ENCODE results near the gene FOXI1. TPM values are rescaled to one million over a fixed set of nuclear protein-coding genes. Genes with fewer than 3 reads are reported as not detected.
"Not testable (repeated sequence)": the region's sequence is repeated elsewhere in the genome, so short reads cannot be mapped to it uniquely, and the experiment has no call there.

The FOXI1 gene
- total RNA-seq, 1 donor = not detected

GRCh38 chr5:170135796-170136490, 30.2 kb downstream of the FOXI1 start:
- no peak overlapping the region for H3K4me3 ChIP-seq (ENCODE audit: low read depth, low read length)
- peak; percentile 39 for DNase-seq (ENCODE audit: low read depth)
- TF ChIP-seq CTCF (IDR thresholded peaks at IDR 0.05; ENCODE audit: insufficient read depth, low read length) = no peak

- no peak for TF ChIP-seq CTCF (IDR thresholded peaks at IDR 0.05; ENCODE audit: insufficient read depth, low read length)
These were observed 30.8 kb downstream of the FOXI1 start for GRCh38 chr5:170136506-170136905.

DNA sequence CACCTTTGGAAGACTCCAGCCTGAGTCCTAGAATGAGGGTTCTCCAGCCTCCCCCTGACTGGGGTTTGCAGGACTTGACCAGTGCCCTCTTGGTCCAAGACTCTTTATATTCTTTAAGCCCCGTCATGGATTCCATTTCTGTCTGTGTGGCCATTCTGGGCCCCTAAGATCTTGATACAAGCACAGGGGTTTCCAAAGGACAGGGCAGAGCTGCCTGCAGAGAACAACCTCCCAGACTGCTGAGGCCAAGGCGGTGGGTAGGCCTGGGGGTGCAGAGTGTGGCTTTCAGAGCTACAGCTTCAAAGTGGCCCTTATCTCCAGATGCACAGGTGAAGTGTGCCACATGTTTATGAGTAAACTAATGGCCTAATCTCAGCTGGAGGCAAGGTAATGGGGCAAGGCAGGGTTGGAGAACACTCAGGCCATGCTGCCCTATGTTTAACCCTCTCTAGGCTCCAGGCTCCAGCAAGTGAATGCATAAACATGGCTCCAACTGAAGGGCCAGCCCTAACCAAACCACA, 32.1 kb downstream of the FOXI1 start:
- no peak for TF ChIP-seq CTCF (IDR thresholded peaks at IDR 0.05; ENCODE audit: insufficient read depth, low read length)
- no peak overlapping the region for H3K4me3 ChIP-seq (ENCODE audit: low read depth, low read length)
- no peak for DNase-seq (ENCODE audit: low read depth)

More at GRCh38 chr5:170136506-170136905, 30.8 kb downstream of the FOXI1 start:
- H3K4me3 ChIP-seq (ENCODE audit: low read depth, low read length) = no peak overlapping the region
- no peak for DNase-seq (ENCODE audit: low read depth)

DNA sequence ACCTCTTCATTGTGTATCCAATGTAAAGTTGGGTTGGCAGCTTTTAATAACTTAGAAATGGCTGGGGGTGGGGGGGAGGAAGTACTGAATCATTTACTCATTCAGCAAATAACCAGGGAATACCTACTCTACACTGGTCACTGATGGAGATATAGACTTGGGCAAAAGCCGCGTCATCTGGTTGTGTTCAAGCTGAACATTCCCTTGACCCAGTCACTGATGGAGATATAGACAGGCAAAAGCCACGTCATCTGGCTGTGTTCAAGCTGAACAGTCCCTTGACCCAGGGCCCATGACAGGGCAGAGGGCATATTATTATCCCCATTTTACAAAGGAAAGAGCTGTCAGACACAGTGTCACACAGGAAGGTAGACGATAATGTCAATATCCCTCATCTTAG, 32.6 kb downstream of the FOXI1 start:
- no peak for DNase-seq (ENCODE audit: low read depth)
- H3K4me3 ChIP-seq (ENCODE audit: low read depth, low read length) = no peak overlapping the region
- no peak for TF ChIP-seq CTCF (IDR thresholded peaks at IDR 0.05; ENCODE audit: insufficient read depth, low read length)

- no peak for DNase-seq (ENCODE audit: low read depth)
- TF ChIP-seq CTCF (IDR thresholded peaks at IDR 0.05; ENCODE audit: insufficient read depth, low read length) = no peak
- no peak overlapping the region for H3K4me3 ChIP-seq (ENCODE audit: low read depth, low read length)
These were observed 34.2 kb downstream of the FOXI1 start for GRCh38 chr5:170139786-170140335.

DNA sequence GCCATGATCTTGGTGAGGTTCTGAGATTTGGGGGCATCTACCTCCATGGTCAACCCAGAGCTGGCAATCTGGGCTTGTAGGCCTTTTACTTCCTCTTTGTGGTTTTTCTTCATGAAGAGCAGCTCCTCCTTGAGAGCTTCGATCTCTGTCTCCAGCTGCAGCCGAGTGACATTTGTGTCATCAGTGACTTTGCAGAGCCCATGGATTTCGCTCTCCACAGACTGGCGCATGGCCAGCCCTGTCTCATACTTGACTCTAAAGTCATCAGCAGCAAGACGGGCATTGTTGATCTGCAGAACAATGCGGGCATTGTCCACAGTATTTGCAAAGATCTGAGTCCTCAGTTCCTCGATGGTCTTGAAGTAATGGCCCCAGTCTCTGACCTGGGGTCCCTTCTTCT, 35.5 kb downstream of the FOXI1 start:
- not testable (repeated sequence) for H3K4me3 ChIP-seq (ENCODE audit: low read depth, low read length)

GRCh38 chr5:170141636-170142035, 35.9 kb downstream of the FOXI1 start:
- no peak for DNase-seq (ENCODE audit: low read depth)
- TF ChIP-seq CTCF (IDR thresholded peaks at IDR 0.05; ENCODE audit: insufficient read depth, low read length) = no peak
- no peak overlapping the region for H3K4me3 ChIP-seq (ENCODE audit: low read depth, low read length)

More for the DNA sequence above, 35.5 kb downstream of the FOXI1 start:
- not testable (repeated sequence) for DNase-seq (ENCODE audit: low read depth)

All from fibroblast of the aortic adventitia (primary cell).